B cell (primary cell): Measurements from ENCODE around the gene PDCD6IP. TPM values are rescaled to one million over a fixed set of nuclear protein-coding genes. Genes with fewer than 3 reads are reported as not detected.

ENCODE experiments used
- ATAC-seq: fragments of 200-7000 bp; cut with Tn5 transposase; one replicate; pipeline ENCODE4 v1.10.0; 2021; ENCODE audit warnings: low read depth, mild to moderate bottlenecking, moderate number of reproducible peaks, moderate library complexity
- CTCF ChIA-PET: fragments of 350-600 bp; sonication (Branson Sonifier 250); formaldehyde crosslinking; loops from one replicate; lab custom pipeline; 2021; ENCODE audit warnings: antibody characterized with exemption, inconsistent platforms; lab: Charles Lee
- POLR2A ChIA-PET: fragments of 350-600 bp; sonication (Branson Sonifier 250); formaldehyde crosslinking; loops from one replicate; lab custom pipeline; 2021; ENCODE audit warnings: antibody characterized with exemption; lab: Charles Lee
- DNase-seq: peaks from one replicate; pipeline ENCODE4 v3.0.0; 2013
- H2AFZ ChIP-seq: 2 replicates; pipeline ENCODE4 v1.6.1; 2012; ENCODE audit warnings: mild to moderate bottlenecking, low read depth, low read length; ENCODE audit not compliant: insufficient read depth, poor library complexity, severe bottlenecking
- H3K27ac ChIP-seq, 2 donors: 1 replicate in 1 of 2; 2 replicates in 1 of 2; pipeline ENCODE4 v1.5.1; 2012 to 2013; ENCODE audit warnings: low read length in 2 of 2, mild to moderate bottlenecking in 2 of 2, moderate library complexity in 1 of 2
- H3K27me3 ChIP-seq, 4 experiments: fragments of 200-600 bp in 1 of 4; sonication (generic) in 1 of 4; replicated peaks in 1 of 4; 1 replicate in 2 of 4; 2 replicates in 2 of 4; pipeline versions ENCODE4 v1.6.1 to v1.7.0; 2013 to 2016; ENCODE audit warnings: low read length in 3 of 4, mild to moderate bottlenecking in 2 of 4, mixed read lengths in 1 of 4, moderate library complexity in 1 of 4; ENCODE audit not compliant: insufficient read depth in 4 of 4, control insufficient read depth in 3 of 4; ENCODE audit errors: control extremely low read depth in 1 of 4
- H3K36me3 ChIP-seq, 2 experiments: replicated peaks in 1 of 2; 1 replicate in 1 of 2; 2 replicates in 1 of 2; pipeline versions ENCODE4 v1.6.1 to v1.7.1; 2013; ENCODE audit warnings: low read length in 1 of 2; ENCODE audit not compliant: insufficient read depth in 2 of 2, control insufficient read depth in 1 of 2; ENCODE audit errors: control extremely low read depth in 1 of 2, extremely low read depth in 1 of 2
- H3K4me1 ChIP-seq, 2 donors: fragments of 200-600 bp in 1 of 2; sonication (generic) in 1 of 2; 1 replicate in 1 of 2; 2 replicates in 1 of 2; pipeline versions ENCODE4 v1.5.1 to v1.6.1; 2013 to 2017; ENCODE audit warnings: low read length in 2 of 2; ENCODE audit not compliant: control insufficient read depth in 2 of 2, insufficient read depth in 2 of 2
- H3K4me2 ChIP-seq: replicated peaks from 2 replicates; pipeline ENCODE3; 2012; ENCODE audit warnings: mild to moderate bottlenecking, low read depth, low read length; ENCODE audit not compliant: poor library complexity, severe bottlenecking
- H3K4me3 ChIP-seq, 5 experiments: fragments of 200-600 bp in 1 of 5; sonication (generic) in 1 of 5; 1 replicate in 3 of 5; 2 replicates in 2 of 5; pipeline versions ENCODE4 v1.5.1 to v1.7.0; 2011 to 2016; ENCODE audit warnings: low read length in 4 of 5, mild to moderate bottlenecking in 4 of 5, low read depth in 2 of 5, control low read depth in 1 of 5, moderate library complexity in 1 of 5; ENCODE audit not compliant: insufficient read depth in 1 of 5; ENCODE audit errors: control extremely low read depth in 1 of 5, extremely low read depth in 1 of 5
- H3K79me2 ChIP-seq: fragments of 200-600 bp; sonication (generic); one replicate; pipeline ENCODE4 v1.6.0; 2016; ENCODE audit warnings: low read length; ENCODE audit not compliant: control insufficient read depth, insufficient read depth
- H3K9ac ChIP-seq: fragments of 200-600 bp; sonication (generic); 2 replicates; pipeline ENCODE4 v1.6.1; 2017; ENCODE audit warnings: mild to moderate bottlenecking, low read length, moderate library complexity
- H3K9me3 ChIP-seq, 3 donors: one replicate each; pipeline versions ENCODE4 v1.6.1 to v1.7.1; 2013; ENCODE audit warnings: low read length in 2 of 3; ENCODE audit not compliant: control insufficient read depth in 2 of 3, insufficient read depth in 1 of 3; ENCODE audit errors: control extremely low read depth in 1 of 3
- H4K20me1 ChIP-seq: 2 replicates; pipeline ENCODE4 v1.6.0; 2012; ENCODE audit warnings: mild to moderate bottlenecking, low read length; ENCODE audit not compliant: insufficient read depth, control insufficient read depth, poor library complexity, severe bottlenecking
- H3K27ac Mint-ChIP-seq: one replicate; pipeline ENCODE4 v1.8.0; 2021; ENCODE audit warnings: mixed read lengths
- H3K27me3 Mint-ChIP-seq: one replicate; pipeline ENCODE4 v1.8.0; 2021; ENCODE audit warnings: mixed read lengths
- H3K4me1 Mint-ChIP-seq: one replicate; pipeline ENCODE4 v1.8.0; 2021; ENCODE audit warnings: mixed read lengths
- H3K4me3 Mint-ChIP-seq: one replicate; pipeline ENCODE4 v1.8.0; 2021; ENCODE audit warnings: mixed read lengths
- H3K9me3 Mint-ChIP-seq: one replicate; pipeline ENCODE4 v1.8.0; 2022; ENCODE audit warnings: mixed read lengths; ENCODE audit not compliant: insufficient read depth
- EZH2 ChIP-seq: IDR thresholded peaks from 2 replicates; pipeline ENCODE4 v1.6.1; 2012; ENCODE audit warnings: borderline replicate concordance, low read depth, mild to moderate bottlenecking, moderate library complexity, low read length; ENCODE audit not compliant: insufficient read depth, poor library complexity, severe bottlenecking
- WGBS: methylation state at CpG from one replicate; pipeline ENCODE4 v1.1.5; 2013; ENCODE audit warnings: missing lambda C conversion rate; ENCODE audit not compliant: insufficient coverage; 5-methylcytosine and 5-hydroxymethylcytosine counted together
- intact Hi-C: fragments of 100-400 bp; cut with micrococcal nuclease; formaldehyde crosslinking; loops from one replicate; pipeline ENCODE4 v1.10.0; 2022
- polyA plus RNA-seq: library from polyadenylated mRNA; depleted of rRNA; stranded (reverse); fragments of >200 nt; gene quantifications from 2 replicates; pipeline ENCODE4 v1.2.3, GENCODE V29; 2012
- total RNA-seq, 2 donors: library from RNA; stranded (reverse); fragments of 120-200 nt in 1 of 2; gene quantifications; 1 replicate in 1 of 2; 2 replicates in 1 of 2; pipeline versions ENCODE4 v1.2.3 to v1.2.4, GENCODE V29; 2013 to 2022
- TF ChIP-seq, protein P1 (sequence below): fragments of 200-600 bp; IDR thresholded peaks from one replicate; pipeline ENCODE4 v1.8.0; 2022; ENCODE audit warnings: antibody characterized with exemption, mild to moderate bottlenecking

Gene PDCD6IP
- total and polyA plus RNA-seq, 2 donors (not counting 1 experiment from before 2014, with no cell fraction given): 103 to 276 TPM

DNA sequence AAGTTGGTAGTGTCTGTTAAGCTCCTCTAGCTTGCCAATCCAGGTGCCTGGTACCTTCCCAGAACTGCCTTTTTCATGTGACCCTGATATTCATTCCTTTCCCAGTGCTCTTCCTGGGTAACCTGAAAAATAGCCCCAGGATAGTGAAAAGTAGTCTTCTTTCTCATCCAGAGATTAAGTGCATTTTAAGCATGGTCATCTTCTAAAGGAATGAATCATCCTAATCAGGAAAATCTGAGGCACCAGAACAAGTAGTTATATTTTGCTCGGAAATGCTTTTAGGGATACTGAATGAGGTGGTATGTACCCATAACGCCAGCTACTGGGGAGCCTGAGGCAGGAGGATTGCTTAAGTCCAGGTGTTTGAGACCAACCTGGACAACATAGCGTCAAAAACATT lies 23.1 kb upstream of the PDCD6IP start:
- CTCF ChIA-PET: interaction anchor here (0.7 to 4.0 kb wide), 4 partner anchors 12 to 138 kb away, joined by 3 to 32 read pairs (median 12); partner anchors contain the start of gene PDCD6IP

DNA sequence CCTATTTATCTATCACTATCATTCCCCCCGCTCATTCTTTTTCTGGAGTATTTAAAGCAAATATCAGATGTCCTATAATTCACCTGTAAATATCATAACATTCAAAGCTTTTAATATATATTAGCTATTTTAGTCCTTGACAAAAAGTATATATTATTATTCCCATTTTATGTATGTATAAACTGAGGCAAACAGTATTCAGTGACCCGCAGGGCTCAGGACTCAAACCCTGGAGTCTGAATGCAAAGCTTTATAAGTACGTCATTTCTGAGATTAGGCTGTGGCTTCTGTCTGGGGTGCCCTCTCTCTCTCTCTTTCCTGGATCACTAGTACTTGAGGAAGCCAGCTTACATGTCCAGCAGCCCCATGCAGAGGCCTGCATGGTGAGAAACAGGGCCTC lies 20.4 kb upstream of the PDCD6IP start:
- Mint-ChIP-seq H3K27ac (no peak overlapping the region), H3K27me3 (peaks cover 3% of the 10 kb centered on the region), H3K4me3 (no peak overlapping the region), H3K9me3 (no peaks in the 10 kb centered on the region), H3K4me1 (no peaks in the 10 kb centered on the region)
- Histone ChIP-seq H3K4me3 (no peak overlapping the region), H3K9ac (no peak overlapping the region), H4K20me1 (no peaks in the 10 kb centered on the region), H3K4me1 (no peaks in the 10 kb centered on the region), H3K4me2 (no peak overlapping the region), H3K27me3 (no peaks in the 10 kb centered on the region), H3K79me2 (no peaks in the 10 kb centered on the region), H2AFZ (no peak overlapping the region), H3K27ac (no peak overlapping the region), H3K9me3 (no peaks in the 10 kb centered on the region), H3K36me3 (no peaks in the 10 kb centered on the region)
- CTCF ChIA-PET: interaction anchor here (0.6 to 3.2 kb wide), 7 partner anchors 9 to 639 kb away, joined by 3 to 21 read pairs (median 3); no protein-coding TSS in a partner anchor
- 83% methylated on average over 1 of the region's 3 CpGs for WGBS
- DNase-seq (no peak), ATAC-seq (no peak)
- intact Hi-C loops: no loop called here
- POLR2A ChIA-PET: no interaction called here
- no peak for TF ChIP-seq EZH2
- TF ChIP-seq, protein P1, sequence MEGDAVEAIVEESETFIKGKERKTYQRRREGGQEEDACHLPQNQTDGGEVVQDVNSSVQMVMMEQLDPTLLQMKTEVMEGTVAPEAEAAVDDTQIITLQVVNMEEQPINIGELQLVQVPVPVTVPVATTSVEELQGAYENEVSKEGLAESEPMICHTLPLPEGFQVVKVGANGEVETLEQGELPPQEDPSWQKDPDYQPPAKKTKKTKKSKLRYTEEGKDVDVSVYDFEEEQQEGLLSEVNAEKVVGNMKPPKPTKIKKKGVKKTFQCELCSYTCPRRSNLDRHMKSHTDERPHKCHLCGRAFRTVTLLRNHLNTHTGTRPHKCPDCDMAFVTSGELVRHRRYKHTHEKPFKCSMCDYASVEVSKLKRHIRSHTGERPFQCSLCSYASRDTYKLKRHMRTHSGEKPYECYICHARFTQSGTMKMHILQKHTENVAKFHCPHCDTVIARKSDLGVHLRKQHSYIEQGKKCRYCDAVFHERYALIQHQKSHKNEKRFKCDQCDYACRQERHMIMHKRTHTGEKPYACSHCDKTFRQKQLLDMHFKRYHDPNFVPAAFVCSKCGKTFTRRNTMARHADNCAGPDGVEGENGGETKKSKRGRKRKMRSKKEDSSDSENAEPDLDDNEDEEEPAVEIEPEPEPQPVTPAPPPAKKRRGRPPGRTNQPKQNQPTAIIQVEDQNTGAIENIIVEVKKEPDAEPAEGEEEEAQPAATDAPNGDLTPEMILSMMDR: no peak

More for the DNA sequence above, 23.1 kb upstream of the PDCD6IP start:
- H3K4me3 ChIP-seq: no peak overlapping the region
- POLR2A ChIA-PET: no interaction called here
- H3K4me2 ChIP-seq: no peak overlapping the region
- WGBS: 90% methylated on average over 3 of the region's 3 CpGs
- Mint-ChIP-seq H3K4me1 (no peaks in the 10 kb centered on the region), H3K4me3 (no peak overlapping the region), H3K27ac (no peak overlapping the region), H3K9me3 (no peaks in the 10 kb centered on the region), H3K27me3 (peaks cover 4% of the 10 kb centered on the region)
- no peaks in the 10 kb centered on the region for H3K79me2 ChIP-seq
- no peak for ATAC-seq
- no peaks in the 10 kb centered on the region for H3K4me1 ChIP-seq
- no peaks in the 10 kb centered on the region for H4K20me1 ChIP-seq
- intact Hi-C loops: no loop called here
- no peak overlapping the region for H3K9ac ChIP-seq
- no peak overlapping the region for H2AFZ ChIP-seq
- no peaks in the 10 kb centered on the region for H3K36me3 ChIP-seq
- TF ChIP-seq, protein P1: no peak
- no peak for TF ChIP-seq EZH2
- no peaks in the 10 kb centered on the region for H3K9me3 ChIP-seq
- H3K27ac ChIP-seq: no peak overlapping the region
- DNase-seq: no peak
- H3K27me3 ChIP-seq: no peaks in the 10 kb centered on the region
